Lower leg skin (tissue), 3 donors: ENCODE results near the gene PIEZO2.

ENCODE experiments used
- CTCF ChIP-seq, 3 donors: fragments of 450-650 bp; IDR thresholded peaks; one replicate each; pipeline ENCODE4 v1.5.1; 2016; ENCODE audit warnings: antibody characterized with exemption in 3 of 3, mild to moderate bottlenecking in 3 of 3, moderate library complexity in 2 of 3
- POLR2A ChIP-seq, 2 donors: fragments of 450-650 bp; IDR thresholded peaks; one replicate each; pipeline ENCODE4 v1.6.1; 2016 to 2017; ENCODE audit warnings: antibody characterized with exemption in 2 of 2, mild to moderate bottlenecking in 1 of 2, moderate library complexity in 1 of 2

DNA sequence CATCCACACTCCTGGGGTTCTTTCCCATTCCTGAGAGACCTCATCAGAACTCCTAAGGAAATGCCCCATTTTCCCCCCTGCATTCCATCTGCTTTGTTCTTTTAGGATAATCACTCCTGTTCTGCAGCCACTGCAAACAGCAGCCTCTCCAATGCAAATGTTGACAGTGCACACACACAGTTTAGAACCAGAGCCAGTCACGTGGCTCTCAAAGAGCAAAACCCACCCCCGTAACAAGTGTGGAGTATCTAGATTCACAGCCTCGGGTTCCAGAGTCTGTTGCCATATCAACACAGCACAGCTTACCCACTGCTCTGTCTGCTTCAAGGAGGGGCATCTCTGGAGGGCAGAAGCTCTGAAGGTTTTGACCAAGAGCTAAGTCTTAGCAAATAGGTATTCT lies 443.6 kb downstream of the PIEZO2 start:
- TF ChIP-seq CTCF (IDR thresholded peaks at IDR 0.05) (no peak), POLR2A (IDR thresholded peaks at IDR 0.05) (no peak)
